Mesenchymal stem cell (in vitro differentiated cells and primary cell): ENCODE data around the gene TCEAL1.
"Not testable (repeated sequence)": the region's sequence is repeated elsewhere in the genome, so short reads cannot be mapped to it uniquely, and the experiment has no call there.

Experiments
- DNase-seq: peaks from one replicate; pipeline ENCODE4 v3.0.0-alpha.2; 2013
- H2AFZ ChIP-seq: one replicate; pipeline ENCODE4 v1.6.1; 2013; ENCODE audit warnings: low read depth, mild to moderate bottlenecking, control low read depth, inconsistent platforms, low read length, moderate library complexity
- H2AK5ac ChIP-seq: 2 replicates; pipeline ENCODE4 v1.6.1; 2013; ENCODE audit warnings: low read length, moderate library complexity, mild to moderate bottlenecking, inconsistent platforms; ENCODE audit not compliant: severe bottlenecking
- H2BK120ac ChIP-seq: one replicate; pipeline ENCODE4 v1.6.1; 2013; ENCODE audit warnings: low read depth, mild to moderate bottlenecking, inconsistent platforms, low read length, moderate library complexity
- H2BK12ac ChIP-seq, 2 experiments: one replicate each; pipeline ENCODE4 v1.6.1; 2013; ENCODE audit warnings: inconsistent platforms in 2 of 2, low read length in 2 of 2, mild to moderate bottlenecking in 2 of 2, moderate library complexity in 2 of 2, control low read depth in 1 of 2
- H2BK15ac ChIP-seq: one replicate; pipeline ENCODE4 v1.6.1; 2013; ENCODE audit warnings: mild to moderate bottlenecking, low read depth, inconsistent platforms; ENCODE audit not compliant: poor library complexity, severe bottlenecking
- H2BK5ac ChIP-seq: 2 replicates; pipeline ENCODE4 v1.6.1; 2013; ENCODE audit warnings: low read depth, mild to moderate bottlenecking, low read length, control low read depth, inconsistent platforms; ENCODE audit not compliant: poor library complexity, severe bottlenecking
- H3K14ac ChIP-seq, 2 experiments: one replicate each; pipeline ENCODE4 v1.6.1; 2013; ENCODE audit warnings: inconsistent platforms in 2 of 2, low read length in 2 of 2, control low read depth in 1 of 2, mild to moderate bottlenecking in 1 of 2, moderate library complexity in 1 of 2
- H3K18ac ChIP-seq, 2 experiments: one replicate each; pipeline ENCODE4 v1.6.1; 2013; ENCODE audit warnings: inconsistent platforms in 2 of 2, low read length in 2 of 2, control low read depth in 1 of 2, low read depth in 1 of 2, mild to moderate bottlenecking in 1 of 2
- H3K23ac ChIP-seq, 2 experiments: one replicate each; pipeline ENCODE4 v1.6.1; 2013; ENCODE audit warnings: inconsistent platforms in 2 of 2, low read length in 2 of 2, mild to moderate bottlenecking in 2 of 2, moderate library complexity in 2 of 2, control low read depth in 1 of 2
- H3K27ac ChIP-seq: 2 replicates; pipeline ENCODE4 v1.5.1; 2013; ENCODE audit warnings: mild to moderate bottlenecking, moderate library complexity, low read length, control low read depth, inconsistent platforms; ENCODE audit not compliant: poor library complexity, severe bottlenecking
- H3K27me3 ChIP-seq, 2 experiments: 2 replicates each; pipeline versions ENCODE4 v1.6.1 to v1.7.0; 2013; ENCODE audit warnings: low read length in 2 of 2, mild to moderate bottlenecking in 2 of 2, moderate library complexity in 2 of 2, control low read depth in 1 of 2, inconsistent platforms in 1 of 2; ENCODE audit not compliant: control insufficient read depth in 1 of 2, insufficient read depth in 1 of 2
- H3K36me3 ChIP-seq, 2 experiments: 2 replicates each; pipeline versions ENCODE4 v1.6.1 to v1.7.0; 2013; ENCODE audit warnings: low read length in 2 of 2, control low read depth in 1 of 2, inconsistent platforms in 1 of 2, low read depth in 1 of 2, mild to moderate bottlenecking in 1 of 2; ENCODE audit not compliant: insufficient read depth in 2 of 2, control insufficient read depth in 1 of 2
- H3K4ac ChIP-seq, 2 experiments: one replicate each; pipeline ENCODE4 v1.6.1; 2013; ENCODE audit warnings: inconsistent platforms in 2 of 2, low read length in 2 of 2, mild to moderate bottlenecking in 2 of 2, moderate library complexity in 2 of 2, control low read depth in 1 of 2, low read depth in 1 of 2
- H3K4me1 ChIP-seq: 2 replicates; pipeline ENCODE4 v1.6.1; 2013; ENCODE audit warnings: low read depth, low read length, control low read depth; ENCODE audit not compliant: control insufficient read depth, insufficient read depth
- H3K4me2 ChIP-seq: 2 replicates; pipeline ENCODE4 v1.6.1; 2013; ENCODE audit warnings: low read length, mild to moderate bottlenecking, inconsistent platforms; ENCODE audit not compliant: poor library complexity, severe bottlenecking
- H3K4me3 ChIP-seq, 2 experiments: 2 replicates each; pipeline versions ENCODE4 v1.5.1 to v1.7.0; 2013; ENCODE audit warnings: low read length in 2 of 2, mild to moderate bottlenecking in 2 of 2, control low read depth in 1 of 2, low read depth in 1 of 2; ENCODE audit not compliant: insufficient read depth in 1 of 2
- H3K79me1 ChIP-seq: replicated peaks from 2 replicates; pipeline ENCODE4 v1.6.1; 2013; ENCODE audit warnings: mild to moderate bottlenecking, control low read depth, low read length, inconsistent platforms; ENCODE audit not compliant: poor library complexity, severe bottlenecking
- H3K9ac ChIP-seq: 2 replicates; pipeline ENCODE4 v1.7.0; 2013; ENCODE audit warnings: mild to moderate bottlenecking, low read length, moderate library complexity
- H3K9me3 ChIP-seq: 2 replicates; pipeline ENCODE4 v1.7.0; 2013; ENCODE audit warnings: mild to moderate bottlenecking, low read length; ENCODE audit not compliant: control insufficient read depth
- H4K8ac ChIP-seq: one replicate; pipeline ENCODE4 v1.6.1; 2013; ENCODE audit warnings: inconsistent platforms, mild to moderate bottlenecking, low read length, moderate library complexity
- H4K91ac ChIP-seq: one replicate; pipeline ENCODE4 v1.6.1; 2013; ENCODE audit warnings: mild to moderate bottlenecking, low read length, inconsistent platforms
- WGBS: methylation state at CpG from one replicate; pipeline ENCODE4 v1.1.7; 2013; ENCODE audit warnings: mixed read lengths; 5-methylcytosine and 5-hydroxymethylcytosine counted together

The TCEAL1 gene

GRCh38 chrX:103659460-103659859, 30.7 kb downstream of the TCEAL1 start:
- not testable (repeated sequence) for H2AFZ ChIP-seq, H2BK120ac ChIP-seq, H3K9me3 ChIP-seq, H3K4me1 ChIP-seq, H3K79me1 ChIP-seq, H3K14ac ChIP-seq, H3K4me3 ChIP-seq, H2BK12ac ChIP-seq, H3K27ac ChIP-seq, DNase-seq, H3K9ac ChIP-seq, H3K36me3 ChIP-seq, H4K8ac ChIP-seq, H3K18ac ChIP-seq, H2BK15ac ChIP-seq, H3K4me2 ChIP-seq, H3K23ac ChIP-seq, H2AK5ac ChIP-seq, H4K91ac ChIP-seq, H2BK5ac ChIP-seq, H3K4ac ChIP-seq
- peaks cover 0 to 19% of the 10 kb centered on the region in 2 experiments for H3K27me3 ChIP-seq
- WGBS: no CpG with 5 or more reads among the region's 2 CpGs

- H2BK12ac ChIP-seq: no peak overlapping the region
- 30% methylated on average over 17 of the region's 23 CpGs for WGBS
- no peak overlapping the region for H3K23ac ChIP-seq
Measured at GRCh38 chrX:103663981-103664762, 35.4 kb downstream of the TCEAL1 start.

GRCh38 chrX:103666202-103667107, 37.7 kb downstream of the TCEAL1 start:
- H2AK5ac ChIP-seq: no peak overlapping the region
- no peak overlapping the region for H4K8ac ChIP-seq
- no peak overlapping the region for H3K4me2 ChIP-seq
- WGBS: 90% methylated on average over 3 of the region's 3 CpGs
- no peak overlapping the region for H2BK120ac ChIP-seq
- H3K36me3 ChIP-seq: no peaks in the 10 kb centered on the region
- H2BK15ac ChIP-seq: no peak overlapping the region
- DNase-seq: no peak
- H3K9me3 ChIP-seq: no peaks in the 10 kb centered on the region
- no peak overlapping the region for H3K9ac ChIP-seq
- H3K14ac ChIP-seq: no peak overlapping the region
- no peak overlapping the region for H3K4ac ChIP-seq
- H3K4me1 ChIP-seq: no peaks in the 10 kb centered on the region
- H3K27me3 ChIP-seq: peaks cover 0 to 25% of the 10 kb centered on the region in 2 experiments
- H3K23ac ChIP-seq: no peak overlapping the region
- no peak overlapping the region for H2BK12ac ChIP-seq
- H2BK5ac ChIP-seq: no peak overlapping the region
- no peak overlapping the region for H2AFZ ChIP-seq
- no peak overlapping the region for H3K18ac ChIP-seq
- H3K79me1 ChIP-seq: no peaks in the 10 kb centered on the region
- no peak overlapping the region for H3K4me3 ChIP-seq
- no peak overlapping the region for H3K27ac ChIP-seq
- no peak overlapping the region for H4K91ac ChIP-seq

More at GRCh38 chrX:103663981-103664762, 35.4 kb downstream of the TCEAL1 start:
- Histone ChIP-seq H2BK15ac (no peak overlapping the region), H3K36me3 (no peaks in the 10 kb centered on the region), H4K91ac (no peak overlapping the region), H2AK5ac (no peak overlapping the region), H2BK5ac (no peak overlapping the region), H3K4me1 (no peaks in the 10 kb centered on the region), H2BK120ac (no peak overlapping the region), H3K9me3 (no peaks in the 10 kb centered on the region), H3K27ac (no peak overlapping the region), H3K4ac (no peak overlapping the region), H3K18ac (no peak overlapping the region), H3K79me1 (no peaks in the 10 kb centered on the region), H3K4me3 (peak overlapping the region in 1 of 2 experiments; percentile 18), H3K9ac (no peak overlapping the region), H3K27me3 (peaks cover 0 to 26% of the 10 kb centered on the region in 2 experiments), H3K4me2 (peak overlapping the region; percentile 29), H3K14ac (no peak overlapping the region), H4K8ac (no peak overlapping the region), H2AFZ (no peak overlapping the region)
- no peak for DNase-seq

GRCh38 chrX:103669745-103670144, 41.0 kb downstream of the TCEAL1 start:
- Histone ChIP-seq H3K4me2 (no peak overlapping the region), H3K4me3 (no peak overlapping the region)

More at GRCh38 chrX:103669745-103670144, 41.0 kb downstream of the TCEAL1 start:
- Histone ChIP-seq H3K9ac (no peak overlapping the region), H3K4ac (no peak overlapping the region), H3K36me3 (peaks cover 3 to 4% of the 10 kb centered on the region in 2 experiments), H4K8ac (no peak overlapping the region), H3K27me3 (peaks cover 0 to 17% of the 10 kb centered on the region in 2 experiments), H2BK5ac (no peak overlapping the region), H3K4me1 (no peaks in the 10 kb centered on the region), H3K14ac (no peak overlapping the region), H2BK15ac (no peak overlapping the region), H3K27ac (no peak overlapping the region), H3K23ac (no peak overlapping the region), H2BK120ac (no peak overlapping the region), H2AFZ (no peak overlapping the region), H3K79me1 (no peaks in the 10 kb centered on the region), H2BK12ac (no peak overlapping the region), H4K91ac (no peak overlapping the region), H3K18ac (no peak overlapping the region), H3K9me3 (no peaks in the 10 kb centered on the region), H2AK5ac (no peak overlapping the region)
- no peak for DNase-seq
- WGBS: 17% methylated on average over 1 of the region's 1 CpG
